Body of pancreas (tissue), 4 donors: ENCODE results near the gene TP53.

ENCODE experiments used
- POLR2A ChIP-seq, 3 donors: fragments of 450-650 bp; IDR thresholded peaks; one replicate each; pipeline ENCODE4 v1.6.1; 2016; ENCODE audit warnings: antibody characterized with exemption in 3 of 3, mild to moderate bottlenecking in 2 of 3
- TF ChIP-seq, protein P1 (sequence below), 7 experiments: fragments of 450-650 bp in 4 of 7; fragments of 200-600 bp in 3 of 7; sonication (generic) in 3 of 7; IDR thresholded peaks; one replicate each; pipeline ENCODE4 v1.5.1; 2016 to 2019; ENCODE audit warnings: antibody characterized with exemption in 7 of 7

DNA sequence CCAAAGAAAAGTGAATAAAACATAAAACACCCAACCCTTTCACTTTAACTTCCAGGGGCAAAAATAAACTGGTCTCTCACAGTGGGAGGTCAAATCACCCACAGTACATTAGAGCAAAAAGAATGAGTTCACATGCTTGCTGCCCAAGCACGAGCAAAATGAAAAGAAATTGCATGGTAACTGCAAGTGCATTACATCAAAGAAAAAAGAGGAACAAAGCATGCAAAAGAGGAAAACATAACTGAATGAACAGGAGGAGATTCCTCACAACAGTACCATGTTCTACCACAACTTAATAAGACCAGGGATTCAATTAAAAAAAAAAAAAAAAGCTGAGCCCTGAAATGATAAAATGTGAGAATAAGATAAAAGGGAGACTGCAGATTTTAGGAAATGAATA lies 42.5 kb upstream of the TP53 start:
- TF ChIP-seq, protein P1, sequence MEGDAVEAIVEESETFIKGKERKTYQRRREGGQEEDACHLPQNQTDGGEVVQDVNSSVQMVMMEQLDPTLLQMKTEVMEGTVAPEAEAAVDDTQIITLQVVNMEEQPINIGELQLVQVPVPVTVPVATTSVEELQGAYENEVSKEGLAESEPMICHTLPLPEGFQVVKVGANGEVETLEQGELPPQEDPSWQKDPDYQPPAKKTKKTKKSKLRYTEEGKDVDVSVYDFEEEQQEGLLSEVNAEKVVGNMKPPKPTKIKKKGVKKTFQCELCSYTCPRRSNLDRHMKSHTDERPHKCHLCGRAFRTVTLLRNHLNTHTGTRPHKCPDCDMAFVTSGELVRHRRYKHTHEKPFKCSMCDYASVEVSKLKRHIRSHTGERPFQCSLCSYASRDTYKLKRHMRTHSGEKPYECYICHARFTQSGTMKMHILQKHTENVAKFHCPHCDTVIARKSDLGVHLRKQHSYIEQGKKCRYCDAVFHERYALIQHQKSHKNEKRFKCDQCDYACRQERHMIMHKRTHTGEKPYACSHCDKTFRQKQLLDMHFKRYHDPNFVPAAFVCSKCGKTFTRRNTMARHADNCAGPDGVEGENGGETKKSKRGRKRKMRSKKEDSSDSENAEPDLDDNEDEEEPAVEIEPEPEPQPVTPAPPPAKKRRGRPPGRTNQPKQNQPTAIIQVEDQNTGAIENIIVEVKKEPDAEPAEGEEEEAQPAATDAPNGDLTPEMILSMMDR (IDR thresholded peaks at IDR 0.05) = no peak
- no peak for TF ChIP-seq POLR2A (IDR thresholded peaks at IDR 0.05)
